Endothelial cell of umbilical vein (primary cell): ENCODE data around the gene PRG2. TPM values are rescaled to one million over a fixed set of nuclear protein-coding genes. Genes with fewer than 3 reads are reported as not detected.

Experiments
- BruUV-seq: library from RNA; stranded (reverse); fragments of 400-500 nt; replicated peaks from 2 replicates; lab custom pipeline; 2021; lab: Mats Ljungman, UMichigan
- CTCF ChIA-PET: fragments of 300-600, 350-600 bp; sonication (Branson Sonifier 250); formaldehyde crosslinking; loops from one replicate; lab custom pipeline; 2021; ENCODE audit warnings: antibody characterized with exemption, inconsistent platforms; lab: Charles Lee
- POLR2A ChIA-PET: fragments of 300-600, 350-600 bp; sonication (Branson Sonifier 250); formaldehyde crosslinking; loops from one replicate; lab custom pipeline; 2021; ENCODE audit warnings: antibody characterized with exemption, inconsistent platforms; lab: Charles Lee
- DNase-seq: peaks from one replicate; pipeline ENCODE4 v3.0.0-alpha.2; 2011; ENCODE audit warnings: low read depth, low spot score
- FAIRE-seq: peaks from 2 replicates; lab custom pipeline; 2011; peaks lifted over from hg19 to GRCh38; lab: Jason Lieb, UNC
- H2AFZ ChIP-seq: 2 replicates; pipeline ENCODE4 v1.6.0; 2012; ENCODE audit warnings: low read depth, low read length, control low read depth, inconsistent platforms
- H3K27ac ChIP-seq: 2 replicates; pipeline ENCODE4 v1.5.1; 2011; ENCODE audit warnings: low read depth, mild to moderate bottlenecking, control low read depth, low read length, moderate library complexity; ENCODE audit not compliant: insufficient read depth
- H3K27me3 ChIP-seq, 2 experiments: 2 replicates each; pipeline versions ENCODE4 v1.6.0 to v1.6.1; 2011; ENCODE audit warnings: low read length in 2 of 2, mixed read lengths in 1 of 2; ENCODE audit not compliant: control insufficient read depth in 2 of 2, insufficient read depth in 2 of 2
- H3K36me3 ChIP-seq, 2 experiments: 2 replicates in 1 of 2; 3 replicates in 1 of 2; pipeline ENCODE4 v1.5.1; 2011; ENCODE audit warnings: low read length in 2 of 2, mild to moderate bottlenecking in 1 of 2, moderate library complexity in 1 of 2; ENCODE audit not compliant: control insufficient read depth in 2 of 2, insufficient read depth in 2 of 2; ENCODE audit errors: extremely low read depth in 1 of 2
- H3K4me1 ChIP-seq: 3 replicates; pipeline ENCODE4 v1.5.1; 2011; ENCODE audit warnings: mild to moderate bottlenecking, low read length; ENCODE audit not compliant: control insufficient read depth, insufficient read depth; ENCODE audit errors: extremely low read depth
- H3K4me2 ChIP-seq: 2 replicates; pipeline ENCODE4 v1.6.1; 2011; ENCODE audit warnings: low read length, control low read depth, mixed read lengths; ENCODE audit not compliant: insufficient read depth
- H3K4me3 ChIP-seq, 3 experiments: fragments of 200-600 bp in 1 of 3; sonication (generic), shearing (Covaris generic) in 1 of 3; replicated peaks in 1 of 3; 2 replicates each; pipeline ENCODE4 v1.5.1; 2011 to 2016; ENCODE audit warnings: control low read depth in 3 of 3, low read length in 3 of 3, mild to moderate bottlenecking in 2 of 3, inconsistent platforms in 1 of 3, low read depth in 1 of 3, moderate library complexity in 1 of 3; ENCODE audit not compliant: insufficient read depth in 1 of 3
- H3K79me2 ChIP-seq: 2 replicates; pipeline ENCODE4 v1.6.0; 2012; ENCODE audit warnings: low read length, inconsistent platforms; ENCODE audit not compliant: control insufficient read depth, insufficient read depth
- H3K9ac ChIP-seq: replicated peaks from 2 replicates; pipeline ENCODE3; 2011; ENCODE audit warnings: low read length, control low read depth; ENCODE audit not compliant: insufficient read depth; ENCODE audit errors: extremely low read depth
- H3K9me1 ChIP-seq: replicated peaks from 3 replicates; pipeline ENCODE4 v1.6.0; 2011; ENCODE audit warnings: mild to moderate bottlenecking, low read length; ENCODE audit not compliant: control insufficient read depth, insufficient read depth; ENCODE audit errors: extremely low read depth
- H3K9me3 ChIP-seq: replicated peaks from 2 replicates; pipeline ENCODE4 v1.5.1; 2012; ENCODE audit warnings: low read length, inconsistent platforms; ENCODE audit not compliant: control insufficient read depth, insufficient read depth
- H4K20me1 ChIP-seq: replicated peaks from 2 replicates; pipeline ENCODE3; 2011; ENCODE audit warnings: mild to moderate bottlenecking, low read length; ENCODE audit not compliant: control insufficient read depth, insufficient read depth; ENCODE audit errors: extremely low read depth
- EZH2 ChIP-seq: IDR thresholded peaks from 2 replicates; pipeline ENCODE4 v1.6.1; 2012; ENCODE audit warnings: borderline replicate concordance, low read depth, mild to moderate bottlenecking, moderate library complexity, low read length, inconsistent platforms; ENCODE audit not compliant: severe bottlenecking
- FOS ChIP-seq: IDR thresholded peaks from 2 replicates; pipeline ENCODE4 v1.6.1; 2011; ENCODE audit warnings: mild to moderate bottlenecking, low read length, moderate library complexity, borderline replicate concordance; ENCODE audit not compliant: insufficient read depth
- GATA2 ChIP-seq: IDR thresholded peaks from 2 replicates; pipeline ENCODE4 v1.7.0; 2011; ENCODE audit warnings: low read depth, mild to moderate bottlenecking, moderate library complexity, mixed read lengths, low read length; ENCODE audit not compliant: insufficient read length, insufficient read depth
- JUN ChIP-seq: IDR thresholded peaks from 2 replicates; pipeline ENCODE4 v1.6.1; 2011; ENCODE audit warnings: borderline replicate concordance, low read depth; ENCODE audit not compliant: insufficient read length, insufficient read depth
- MYC ChIP-seq: IDR thresholded peaks from one replicate; pipeline ENCODE4 v1.6.1; 2011; ENCODE audit warnings: mild to moderate bottlenecking, low read depth, low read length
- POLR2A ChIP-seq: IDR thresholded peaks from 2 replicates; pipeline ENCODE4 v1.6.1; 2012; ENCODE audit warnings: low read depth, mild to moderate bottlenecking, control low read depth, low read length
- POLR2AphosphoS5 ChIP-seq: IDR thresholded peaks from 2 replicates; pipeline ENCODE4 v1.6.1; 2012; ENCODE audit warnings: low read depth, mild to moderate bottlenecking, control low read depth, low read length, moderate library complexity; ENCODE audit not compliant: insufficient read depth
- dilution Hi-C: fragments of 300-500 bp; cut with MboI; formaldehyde crosslinking; loops from one replicate; pipeline ENCODE4 v1.15.0; 2019; ENCODE audit warnings: low sequenced_read_pairs; ENCODE audit not compliant: extremely low pct_ligation_motif_present
- intact Hi-C: fragments of 100-400 bp; cut with micrococcal nuclease; formaldehyde crosslinking; loops from one replicate; pipeline ENCODE4 v1.10.0; 2022
- polyA plus RNA-seq, 4 experiments: library from polyadenylated mRNA; depleted of rRNA in 3 of 4; stranded (reverse) in 3 of 4; unstranded in 1 of 4; fragments of >200 nt; gene quantifications; 2 replicates each; pipeline versions ENCODE4 v1.2.1 to v1.2.3, GENCODE V29; 2011 to 2012; ENCODE audit warnings: missing spikeins in 1 of 4
- total RNA-seq: library from RNA; stranded (reverse); gene quantifications from 2 replicates; pipeline ENCODE4 v1.2.3, GENCODE V29; 2021
- TF ChIP-seq, protein P1 (sequence below), 2 donors: IDR thresholded peaks; 1 replicate in 1 of 2; 2 replicates in 1 of 2; pipeline ENCODE4 v1.5.1; 2011; ENCODE audit warnings: low read length in 2 of 2, mild to moderate bottlenecking in 2 of 2, moderate library complexity in 2 of 2, control low read depth in 1 of 2, inconsistent platforms in 1 of 2, low read depth in 1 of 2; ENCODE audit not compliant: insufficient read depth in 1 of 2; ENCODE audit errors: extremely low read depth in 1 of 2
- TF ChIP-seq, protein P2 (sequence below): IDR thresholded peaks from 2 replicates; pipeline ENCODE4 v1.6.1; 2011; ENCODE audit not compliant: insufficient read depth, insufficient read length

PRG2 gene
- total and polyA plus RNA-seq, 2 donors (not counting 3 experiments of a cell fraction or from before 2014, with no cell fraction given) = 0.08 to 0.55 TPM

- intact Hi-C loops = no loop called here
- no peak overlapping the region for H3K9ac ChIP-seq
- CTCF ChIA-PET = interaction anchor here (0.5 to 2.3 kb wide), 5 partner anchors 10 to 87 kb away, joined by 3 to 12 read pairs (median 4); no protein-coding TSS in a partner anchor
- no TSS peak for BruUV-seq
- H3K4me3 ChIP-seq = no peak overlapping the region
- H2AFZ ChIP-seq = no peak overlapping the region
- H3K79me2 ChIP-seq = no peaks in the 10 kb centered on the region
- dilution Hi-C loops = no loop called here
- H3K27me3 ChIP-seq = no peaks in the 10 kb centered on the region
- H4K20me1 ChIP-seq = no peaks in the 10 kb centered on the region
- POLR2A ChIA-PET = no interaction called here
- H3K9me3 ChIP-seq = no peaks in the 10 kb centered on the region
- H3K9me1 ChIP-seq = no peaks in the 10 kb centered on the region
- no peak for TF ChIP-seq JUN
- no peak for TF ChIP-seq EZH2
- TF ChIP-seq POLR2AphosphoS5 = no peak
- no peak for TF ChIP-seq FOS
- TF ChIP-seq, protein P1, sequence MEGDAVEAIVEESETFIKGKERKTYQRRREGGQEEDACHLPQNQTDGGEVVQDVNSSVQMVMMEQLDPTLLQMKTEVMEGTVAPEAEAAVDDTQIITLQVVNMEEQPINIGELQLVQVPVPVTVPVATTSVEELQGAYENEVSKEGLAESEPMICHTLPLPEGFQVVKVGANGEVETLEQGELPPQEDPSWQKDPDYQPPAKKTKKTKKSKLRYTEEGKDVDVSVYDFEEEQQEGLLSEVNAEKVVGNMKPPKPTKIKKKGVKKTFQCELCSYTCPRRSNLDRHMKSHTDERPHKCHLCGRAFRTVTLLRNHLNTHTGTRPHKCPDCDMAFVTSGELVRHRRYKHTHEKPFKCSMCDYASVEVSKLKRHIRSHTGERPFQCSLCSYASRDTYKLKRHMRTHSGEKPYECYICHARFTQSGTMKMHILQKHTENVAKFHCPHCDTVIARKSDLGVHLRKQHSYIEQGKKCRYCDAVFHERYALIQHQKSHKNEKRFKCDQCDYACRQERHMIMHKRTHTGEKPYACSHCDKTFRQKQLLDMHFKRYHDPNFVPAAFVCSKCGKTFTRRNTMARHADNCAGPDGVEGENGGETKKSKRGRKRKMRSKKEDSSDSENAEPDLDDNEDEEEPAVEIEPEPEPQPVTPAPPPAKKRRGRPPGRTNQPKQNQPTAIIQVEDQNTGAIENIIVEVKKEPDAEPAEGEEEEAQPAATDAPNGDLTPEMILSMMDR (IDR thresholded peaks at IDR 0.05; ENCODE audit: extremely low read depth in 1 of 2, insufficient read depth in 1 of 2, low read depth in 1 of 2, low read length in 2 of 2) = no peak
- TF ChIP-seq GATA2 = no peak
- TF ChIP-seq POLR2A = no peak
- TF ChIP-seq MYC = no peak
- TF ChIP-seq, protein P2, sequence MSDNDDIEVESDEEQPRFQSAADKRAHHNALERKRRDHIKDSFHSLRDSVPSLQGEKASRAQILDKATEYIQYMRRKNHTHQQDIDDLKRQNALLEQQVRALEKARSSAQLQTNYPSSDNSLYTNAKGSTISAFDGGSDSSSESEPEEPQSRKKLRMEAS = no peak
- no peaks in the 10 kb centered on the region for H3K36me3 ChIP-seq
- H3K4me1 ChIP-seq = no peaks in the 10 kb centered on the region
- H3K27ac ChIP-seq = no peak overlapping the region
- FAIRE-seq (no peak), DNase-seq (no peak)
- no peak overlapping the region for H3K4me2 ChIP-seq
These were observed 19.5 kb downstream of the PRG2 start for GRCh38 chr11:57370941-57371340.
